KMS-11 (cell line): ENCODE measurements around the gene THBS1.

Experiments
- H2AFZ ChIP-seq: fragments of 200-600 bp; sonication (generic); 2 replicates; pipeline ENCODE4 v1.6.1; 2016; ENCODE audit warnings: antibody characterized with exemption, mixed run types, low read depth
- H3K27ac ChIP-seq: fragments of 200-600 bp; sonication (generic); 2 replicates; pipeline ENCODE4 v1.6.1; 2016; ENCODE audit warnings: mild to moderate bottlenecking, mixed run types
- H3K27me3 ChIP-seq: fragments of 200-600 bp; sonication (generic); 2 replicates; pipeline ENCODE4 v1.6.1; 2017; ENCODE audit warnings: mild to moderate bottlenecking, low read depth, mixed run types, moderate library complexity; ENCODE audit not compliant: insufficient read depth
- H3K36me3 ChIP-seq: fragments of 200-600 bp; sonication (generic); 2 replicates; pipeline ENCODE4 v1.6.1; 2017; ENCODE audit warnings: mild to moderate bottlenecking, mixed run types; ENCODE audit not compliant: insufficient read depth
- H3K4me1 ChIP-seq: fragments of 200-600 bp; sonication (generic); 2 replicates; pipeline ENCODE4 v1.6.1; 2016; ENCODE audit warnings: mild to moderate bottlenecking, low read depth, mixed run types; ENCODE audit not compliant: poor library complexity, severe bottlenecking
- H3K4me2 ChIP-seq: fragments of 200-600 bp; sonication (generic); 2 replicates; pipeline ENCODE4 v1.7.0; 2016; ENCODE audit warnings: mild to moderate bottlenecking, mixed run types
- H3K4me3 ChIP-seq: fragments of 200-600 bp; sonication (generic); IDR thresholded peaks from 2 replicates; pipeline ENCODE4 v1.6.1; 2017; ENCODE audit warnings: low read depth, low read length, mixed read lengths; ENCODE audit not compliant: insufficient read depth
- H3K79me2 ChIP-seq: fragments of 200-600 bp; sonication (generic); 2 replicates; pipeline ENCODE4 v1.6.1; 2016; ENCODE audit warnings: low read depth, mixed run types; ENCODE audit not compliant: insufficient read depth
- H3K9ac ChIP-seq: fragments of 200-600 bp; sonication (generic); 2 replicates; pipeline ENCODE4 v1.6.1; 2016; ENCODE audit warnings: mild to moderate bottlenecking, mixed run types
- H4K20me1 ChIP-seq: fragments of 200-600 bp; sonication (generic); 2 replicates; pipeline ENCODE4 v1.6.1; 2016; ENCODE audit warnings: mild to moderate bottlenecking, mixed run types; ENCODE audit not compliant: insufficient read depth
- CTCF ChIP-seq: fragments of 200-600 bp; sonication (generic); conservative IDR thresholded peaks from 2 replicates; pipeline ENCODE4 v1.6.1; 2017; ENCODE audit warnings: low read depth, mild to moderate bottlenecking, antibody characterized with exemption, low read length, moderate library complexity, mixed read lengths

THBS1 gene

GRCh38 chr15:39553947-39554693, 26.8 kb upstream of the THBS1 start:
- Histone ChIP-seq H3K27me3 (no peaks in the 10 kb centered on the region; the same call in 1 of the 2 replicates), H4K20me1 (no peaks in the 10 kb centered on the region), H2AFZ (no peak overlapping the region), H3K4me1 (peaks cover 57% of the 10 kb centered on the region), H3K4me3 (no peak overlapping the region), H3K9ac (no peak overlapping the region), H3K36me3 (no peaks in the 10 kb centered on the region), H3K4me2 (peak overlapping the region; percentile 82), H3K27ac (peak overlapping the region; percentile 31; the same call in 1 of the 2 replicates), H3K79me2 (no peaks in the 10 kb centered on the region)
- TF ChIP-seq CTCF = no peak

- H4K20me1 ChIP-seq = no peaks in the 10 kb centered on the region
- TF ChIP-seq CTCF = no peak
- peak overlapping the region; percentile 82 for H3K4me2 ChIP-seq
- H2AFZ ChIP-seq = no peak overlapping the region
- peak overlapping the region; percentile 31; the same call in 1 of the 2 replicates for H3K27ac ChIP-seq
- H3K36me3 ChIP-seq = no peaks in the 10 kb centered on the region; the same call in 1 of the 2 replicates
- H3K9ac ChIP-seq = no peak overlapping the region
- no peak overlapping the region for H3K4me3 ChIP-seq
- no peaks in the 10 kb centered on the region for H3K79me2 ChIP-seq
- peaks cover 57% of the 10 kb centered on the region for H3K4me1 ChIP-seq
- no peaks in the 10 kb centered on the region; the same call in 1 of the 2 replicates for H3K27me3 ChIP-seq
Observed at GRCh38 chr15:39554746-39555387, 26.0 kb upstream of the THBS1 start.

- no peak for TF ChIP-seq CTCF
- H3K4me1 ChIP-seq = peaks cover 57% of the 10 kb centered on the region
- no peaks in the 10 kb centered on the region for H4K20me1 ChIP-seq
- peak overlapping the region; percentile 82; the same call in 1 of the 2 replicates for H3K4me2 ChIP-seq
- H3K79me2 ChIP-seq = no peaks in the 10 kb centered on the region
- no peak overlapping the region for H3K4me3 ChIP-seq
- no peak overlapping the region for H3K27ac ChIP-seq
- no peak overlapping the region for H2AFZ ChIP-seq
- H3K36me3 ChIP-seq = no peaks in the 10 kb centered on the region; the same call in 1 of the 2 replicates
- H3K27me3 ChIP-seq = no peaks in the 10 kb centered on the region; the same call in 1 of the 2 replicates
- no peak overlapping the region for H3K9ac ChIP-seq
Observed at GRCh38 chr15:39555885-39556284, 25.0 kb upstream of the THBS1 start.

GRCh38 chr15:39556461-39556860, 24.4 kb upstream of the THBS1 start:
- no peak overlapping the region for H2AFZ ChIP-seq
- H4K20me1 ChIP-seq = no peaks in the 10 kb centered on the region
- peaks cover 53% of the 10 kb centered on the region for H3K4me1 ChIP-seq
- no peaks in the 10 kb centered on the region; the same call in 1 of the 2 replicates for H3K27me3 ChIP-seq
- H3K79me2 ChIP-seq = no peaks in the 10 kb centered on the region
- no peak overlapping the region for H3K4me2 ChIP-seq
- TF ChIP-seq CTCF = no peak
- no peak overlapping the region for H3K27ac ChIP-seq
- H3K36me3 ChIP-seq = no peaks in the 10 kb centered on the region; the same call in 1 of the 2 replicates
- H3K4me3 ChIP-seq = no peak overlapping the region
- H3K9ac ChIP-seq = no peak overlapping the region
